Panc1 (cell line): ENCODE results near the gene KAT7.

Source experiments
- CTCF ChIP-seq: fragments of 450-650 bp; IDR thresholded peaks from 2 replicates; pipeline ENCODE4 v1.5.1; 2017; ENCODE audit warnings: mild to moderate bottlenecking
- POLR2AphosphoS5 ChIP-seq: IDR thresholded peaks from 2 replicates; pipeline ENCODE4 v1.6.1; 2012; ENCODE audit warnings: mild to moderate bottlenecking, low read depth, low read length, moderate library complexity

GRCh38 chr17:49788478-49789242, at the start of gene KAT7:
- TF ChIP-seq CTCF (no peak), POLR2AphosphoS5 (peak; percentile 98)
